Muscle of back (tissue), 13 donors: ENCODE results near the gene CEBPA. TPM values are rescaled to one million over a fixed set of nuclear protein-coding genes. Genes with fewer than 3 reads are reported as not detected.

ENCODE experiments used
- DNase-seq, 3 donors: peaks; one replicate each; pipeline versions ENCODE4 v3.0.0 to v3.0.0-alpha.2; 2013
- long read RNA-seq, 9 donors: transcript quantifications; one replicate each; lab custom pipeline, GENCODE V29; 2026
- polyA plus RNA-seq, 10 donors: library from polyadenylated mRNA; unstranded; fragments of 120-200 nt; gene quantifications; one replicate each; pipeline ENCODE4 v1.2.1, GENCODE V29; 2013; ENCODE audit not compliant: insufficient read length in 10 of 10

The CEBPA gene
- polyA plus RNA-seq, result 10 to 100 TPM in 2 of 10 donors, 1 to 10 TPM in 8; 3.2 to 12.9 (median 4.6) TPM
- long read RNA-seq, donor 1, transcript CEBPA-201 (1 exons, 2,631 nt), result major isoform, 9 of 9 reads
- long read RNA-seq, donor 1, partial matches to known transcripts, result 0 of 9 reads
- long read RNA-seq, donor 1, other reads (novel, unspliced or antisense), result 0 of 9 reads
- long read RNA-seq, donor 2, transcript CEBPA-201 (1 exons, 2,631 nt), result major isoform, 8 of 8 reads
- long read RNA-seq, donor 2, partial matches to known transcripts, result 0 of 8 reads
- long read RNA-seq, donor 2, other reads (novel, unspliced or antisense), result 0 of 8 reads
- long read RNA-seq, donor 3, result 0 reads
- long read RNA-seq, donor 4, transcript CEBPA-201 (1 exons, 2,631 nt), result major isoform, 11 of 11 reads
- long read RNA-seq, donor 4, partial matches to known transcripts, result 0 of 11 reads
- long read RNA-seq, donor 4, other reads (novel, unspliced or antisense), result 0 of 11 reads
- long read RNA-seq, donor 5, transcript CEBPA-201 (1 exons, 2,631 nt), result major isoform, 8 of 8 reads
- long read RNA-seq, donor 5, partial matches to known transcripts, result 0 of 8 reads
- long read RNA-seq, donor 5, other reads (novel, unspliced or antisense), result 0 of 8 reads
- long read RNA-seq, donor 6, transcript CEBPA-201 (1 exons, 2,631 nt), result major isoform, 15 of 15 reads
- long read RNA-seq, donor 6, partial matches to known transcripts, result 0 of 15 reads
- long read RNA-seq, donor 6, other reads (novel, unspliced or antisense), result 0 of 15 reads
- long read RNA-seq, donor 7, transcript CEBPA-201 (1 exons, 2,631 nt), result major isoform, 10 of 10 reads
- long read RNA-seq, donor 7, partial matches to known transcripts, result 0 of 10 reads
- long read RNA-seq, donor 7, other reads (novel, unspliced or antisense), result 0 of 10 reads
- long read RNA-seq, donor 8, transcript CEBPA-201 (1 exons, 2,631 nt), result major isoform, 18 of 25 reads
- long read RNA-seq, donor 8, partial matches to known transcripts, result 7 of 25 reads
- long read RNA-seq, donor 8, other reads (novel, unspliced or antisense), result 0 of 25 reads
- long read RNA-seq, donor 9, result 0 reads

- DNase-seq, result peak; percentile 88 to 96 (median 93)
Measured at GRCh38 chr19:33302175-33302973, at the start of gene CEBPA. TSS of gene CEBPA (minus strand) at chr19:33302534. CDS start at chr19:33302414, 120 bp downstream.

DNA sequence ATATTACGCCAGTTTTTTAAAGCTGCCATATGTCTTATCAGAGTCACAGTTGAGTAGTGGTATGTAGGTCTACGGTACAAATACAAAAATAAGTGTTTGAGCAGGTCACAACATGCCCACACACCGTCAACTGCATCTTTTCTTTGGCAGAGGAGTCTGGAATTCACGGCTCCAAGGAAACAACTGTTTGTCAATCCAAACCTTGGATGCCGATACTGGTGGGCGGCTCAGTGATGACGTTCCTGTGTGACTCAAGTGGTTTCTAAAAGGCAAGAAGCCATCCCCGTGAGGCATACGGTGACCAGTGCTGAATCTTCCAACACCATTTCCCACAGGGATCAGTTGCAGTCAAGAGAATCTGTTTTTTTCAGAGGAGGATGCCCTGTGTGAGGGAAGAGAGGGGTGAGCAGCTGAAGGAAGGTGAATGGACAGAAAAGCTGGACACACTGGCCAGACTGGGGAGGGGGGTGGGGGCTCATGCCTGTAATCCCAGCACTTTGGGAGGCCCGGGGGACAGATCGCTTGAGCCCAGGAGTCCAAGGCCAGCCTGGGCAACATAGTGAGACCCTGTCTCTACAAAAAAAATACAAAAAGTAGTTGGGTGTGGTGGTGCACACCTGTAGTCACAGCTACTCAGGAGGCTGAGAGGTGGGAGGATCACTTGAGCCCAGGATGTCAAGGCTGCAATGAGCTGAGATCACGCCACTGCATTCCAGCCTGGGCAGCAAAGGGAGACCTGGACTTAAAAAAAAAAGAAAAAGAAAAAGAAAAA lies 48.4 kb upstream of the CEBPA start:
- peak in 1 of 3 donors; percentile 28 for DNase-seq

- no peak for DNase-seq
Measured at GRCh38 chr19:33349319-33350289, 47.3 kb upstream of the CEBPA start.

GRCh38 chr19:33348301-33349010 lies 46.1 kb upstream of the CEBPA start:
- DNase-seq, result no peak

DNA sequence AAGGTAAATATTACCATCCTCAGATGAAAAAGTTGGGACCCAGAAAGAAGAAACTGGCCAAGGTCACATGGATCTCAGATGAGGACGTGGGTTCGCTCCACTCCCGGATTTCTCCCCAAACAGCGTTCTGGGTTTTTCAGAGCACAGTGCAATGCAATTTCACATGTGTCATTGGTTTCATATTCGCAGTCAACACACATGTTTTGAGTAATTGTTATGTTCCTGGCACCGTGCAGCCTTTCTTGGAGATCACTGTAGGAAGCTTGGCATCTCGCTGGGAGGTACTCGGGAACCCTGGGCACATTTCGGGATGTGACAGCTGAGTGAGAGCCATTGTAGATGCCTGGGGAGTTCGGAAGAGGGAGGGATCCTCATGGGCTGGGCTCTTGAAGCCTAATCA lies 45.0 kb upstream of the CEBPA start:
- DNase-seq, result no peak

DNA sequence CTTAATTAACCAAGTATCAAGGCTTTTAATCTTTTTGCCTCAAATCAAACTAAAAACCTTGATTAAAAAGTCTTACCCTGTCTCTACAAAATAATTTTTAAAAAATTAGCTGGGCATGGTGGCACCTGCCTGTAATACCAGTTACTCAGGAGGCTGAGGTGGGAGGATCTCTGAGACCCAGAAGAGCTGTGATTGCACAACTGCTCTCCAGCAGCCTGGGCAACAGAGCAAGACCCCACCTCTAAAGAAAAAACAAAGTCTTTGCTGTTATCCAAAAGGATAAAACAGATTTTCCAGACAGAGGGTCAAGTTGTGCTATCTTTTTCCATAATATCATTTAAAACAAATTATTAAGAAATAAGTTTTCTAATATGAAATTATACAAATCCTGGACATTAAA lies 44.3 kb upstream of the CEBPA start:
- DNase-seq, result no peak

DNA sequence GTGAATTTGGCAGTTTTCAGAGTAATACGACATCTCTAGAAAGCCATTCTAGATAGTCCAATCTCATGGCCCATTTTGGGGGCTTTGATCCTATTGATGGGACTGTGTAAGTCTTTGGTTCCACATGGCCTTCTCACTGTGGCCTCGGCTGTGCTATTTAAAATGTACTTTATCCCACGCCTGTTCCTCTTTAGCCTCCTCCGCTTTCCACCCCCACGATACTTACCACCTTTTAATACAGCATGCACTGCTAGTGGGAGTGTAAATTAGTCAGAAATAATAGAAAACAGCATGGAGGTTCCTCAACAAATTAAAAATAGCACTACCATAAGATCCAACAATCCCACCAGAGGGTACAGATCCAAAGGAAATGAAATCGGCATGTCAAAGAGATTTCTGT lies 42.8 kb upstream of the CEBPA start:
- no peak for DNase-seq

DNA sequence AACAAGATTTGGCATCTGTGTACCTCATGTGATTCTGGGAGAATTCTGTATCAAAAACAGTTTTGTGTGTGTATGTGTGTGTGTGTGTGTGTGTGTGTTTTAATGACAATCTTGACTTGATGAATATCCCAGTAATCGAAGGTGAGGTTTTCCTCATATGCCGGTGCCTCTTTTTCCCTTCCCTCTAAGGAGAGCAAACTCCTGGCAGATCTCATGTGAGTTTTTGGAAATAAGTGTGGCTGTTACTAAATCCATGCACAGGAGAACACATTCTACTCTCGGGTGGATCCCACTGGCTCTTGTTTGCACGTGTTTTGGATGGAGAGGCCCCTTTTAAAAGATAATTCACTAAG lies 42.2 kb upstream of the CEBPA start:
- DNase-seq, result peak; percentile 62 to 92 (median 73)

GRCh38 chr19:33343859-33344572 lies 41.7 kb upstream of the CEBPA start:
- peak; percentile 62 to 82 (median 81) for DNase-seq

GRCh38 chr19:33343301-33343700 lies 41.0 kb upstream of the CEBPA start:
- no peak for DNase-seq

DNA sequence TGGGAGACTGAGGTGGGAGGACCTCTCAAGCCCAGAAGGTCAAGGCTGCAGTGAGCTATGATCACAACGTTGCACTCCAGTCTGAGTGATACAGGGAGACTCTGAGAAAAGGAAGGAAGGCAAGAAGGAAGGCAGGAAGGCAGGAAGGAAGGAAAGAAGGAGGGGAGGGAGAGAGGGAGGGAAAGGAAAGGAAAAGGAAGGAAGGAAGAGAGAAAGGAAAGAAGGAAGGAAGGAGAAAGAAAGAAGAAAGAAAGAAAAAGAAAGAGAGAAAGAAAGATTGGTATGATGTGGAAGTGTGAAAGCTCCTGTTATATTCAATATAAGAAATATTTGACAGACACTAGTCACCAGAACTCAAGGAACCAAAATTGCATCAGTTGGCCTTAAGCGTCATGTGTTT lies 38.7 kb upstream of the CEBPA start:
- DNase-seq, result no peak

DNA sequence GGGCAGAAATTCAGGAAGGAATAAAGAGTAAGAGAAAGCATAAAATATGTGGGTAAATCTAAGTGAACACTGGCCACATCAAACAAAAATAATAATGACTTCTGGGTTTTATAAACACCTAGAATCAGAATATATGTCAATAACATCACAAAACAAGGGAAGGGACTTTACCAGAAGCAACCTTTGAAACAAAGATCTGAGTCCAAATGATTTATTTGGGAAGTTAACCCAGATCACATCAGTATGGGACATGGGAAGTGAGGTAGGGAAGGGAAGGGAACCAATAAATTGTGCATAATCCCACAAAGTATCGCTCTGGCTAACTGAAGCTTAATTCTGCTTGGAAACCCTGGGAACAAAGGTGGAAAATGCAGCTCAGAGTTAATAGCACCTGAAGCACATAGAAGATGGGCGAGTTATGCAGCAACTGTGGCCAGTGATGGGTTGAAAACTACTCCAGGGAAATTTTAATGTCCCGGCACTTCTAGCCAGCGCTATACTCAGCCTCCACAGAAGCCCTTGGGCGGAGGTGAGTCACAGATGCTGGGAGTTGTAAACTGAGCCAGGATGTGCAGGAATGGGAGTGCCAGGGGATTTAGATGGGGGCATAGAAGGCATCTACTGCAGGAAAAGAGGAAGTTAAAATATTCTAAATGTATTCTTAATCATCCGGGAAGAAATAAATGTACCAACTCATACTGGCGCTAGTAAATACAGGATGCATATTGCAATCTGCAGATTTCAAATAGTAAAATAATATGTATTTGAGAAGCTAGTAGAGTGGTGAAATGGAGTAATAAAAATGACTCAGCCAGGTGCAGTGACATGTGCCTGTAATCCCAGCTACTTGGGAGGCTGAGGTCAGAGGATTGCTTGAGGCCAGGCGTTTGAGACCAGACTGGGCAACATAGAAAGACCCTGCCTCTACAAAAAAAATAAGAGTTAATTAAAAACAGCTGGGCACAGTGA lies 37.0 kb upstream of the CEBPA start:
- DNase-seq, result no peak

DNA sequence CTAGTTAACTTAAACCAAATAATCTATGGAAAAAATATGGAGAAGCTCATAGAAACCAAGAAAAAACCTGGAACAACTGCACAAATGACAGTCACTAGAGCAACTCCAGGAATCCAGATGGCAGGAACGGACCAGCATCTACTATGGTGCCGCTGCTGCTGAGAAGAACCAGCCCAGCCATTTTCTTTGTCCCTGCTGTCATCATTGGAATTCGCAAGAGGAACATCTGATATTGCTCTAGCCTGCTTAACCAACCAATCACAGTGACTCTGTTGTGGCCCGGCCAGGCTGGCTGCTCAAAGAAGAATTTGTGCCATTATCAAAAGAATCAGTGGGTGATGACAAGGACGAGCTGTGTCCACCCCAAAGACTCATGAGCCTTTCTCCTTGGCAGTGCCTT lies 33.1 kb upstream of the CEBPA start:
- no peak for DNase-seq

- DNase-seq, result no peak
Measured at GRCh38 chr19:33334271-33334670, 31.9 kb upstream of the CEBPA start.

DNA sequence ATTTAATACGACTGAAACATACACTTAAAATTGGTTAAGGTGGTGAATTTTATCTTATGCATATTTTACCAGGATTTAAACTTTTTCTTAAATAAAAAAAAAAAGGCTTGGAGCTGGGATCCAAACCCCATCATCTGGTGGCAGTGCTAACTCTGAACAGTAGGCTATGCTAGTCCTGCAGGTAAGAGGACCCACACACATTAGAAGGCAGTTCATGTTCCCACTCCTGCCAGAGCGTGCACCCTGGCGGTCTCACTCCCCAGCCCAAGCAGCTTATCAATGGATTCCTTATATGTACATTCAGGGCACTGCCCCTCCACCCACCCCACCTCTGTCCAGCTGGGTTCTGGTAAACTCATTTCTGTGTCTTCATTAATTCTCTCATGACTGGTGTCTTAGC lies 31.3 kb upstream of the CEBPA start:
- no peak for DNase-seq

- no peak for DNase-seq
Measured at GRCh38 chr19:33333151-33333550, 30.8 kb upstream of the CEBPA start.

DNA sequence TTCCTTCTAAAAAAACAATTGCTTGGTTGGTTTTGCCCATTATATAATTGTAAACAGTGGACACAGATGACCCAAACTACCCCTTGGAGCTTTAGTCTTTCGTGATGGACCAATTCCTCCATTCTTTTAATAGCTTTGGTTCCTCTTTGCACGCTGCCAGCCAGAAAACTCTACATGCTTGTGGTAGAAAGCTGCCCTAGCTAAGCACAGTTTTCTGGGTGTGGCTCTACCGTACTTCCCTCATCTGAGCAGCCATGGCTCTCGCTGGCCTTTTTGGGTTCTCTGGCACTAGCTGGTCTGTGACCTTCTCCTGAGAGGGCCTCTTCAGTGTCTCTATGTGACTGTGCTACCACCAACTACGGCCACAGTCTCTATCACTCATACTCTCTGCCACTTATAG lies 29.9 kb upstream of the CEBPA start:
- DNase-seq, result no peak
